ENCODE results near the gene PLXNA2. TPM values are rescaled to one million over a fixed set of nuclear protein-coding genes. Genes with fewer than 3 reads are reported as not detected.

PLXNA2 gene
- total and polyA plus RNA-seq, 2 of the 4 experiments (the other 2 are of a cell fraction): 0.72 to 1.1 TPM

DNA sequence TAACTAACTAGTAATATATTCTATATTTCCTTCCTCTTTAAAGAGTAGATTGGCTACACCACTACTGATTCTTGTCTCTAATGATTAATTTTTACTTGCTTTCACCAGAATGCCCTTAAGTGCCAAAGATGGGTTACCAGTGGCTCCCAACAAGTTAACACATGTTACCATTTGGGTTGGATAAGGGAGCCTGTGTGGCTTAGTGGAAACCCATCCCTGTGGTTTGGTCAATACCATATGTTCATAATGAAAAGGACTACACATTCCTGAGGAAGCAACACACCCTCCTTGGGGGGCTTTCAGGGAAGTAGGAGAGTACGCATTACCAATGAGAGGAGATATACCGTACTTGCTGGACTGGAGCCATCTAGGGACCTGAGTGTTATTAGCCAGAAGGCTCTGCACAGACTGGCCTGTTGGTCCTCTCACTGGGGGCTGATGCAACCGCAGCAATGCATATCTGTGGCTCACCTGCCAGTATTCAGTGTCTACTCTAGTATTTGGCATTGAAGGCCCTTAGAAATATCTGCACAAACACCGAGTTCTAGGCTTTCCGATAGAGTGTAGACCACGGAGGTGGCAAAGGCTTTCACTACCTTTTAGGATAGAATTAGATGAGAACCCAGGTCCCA is 29.3 kb upstream of the PLXNA2 start:
- dilution Hi-C loops (cut with HindIII; ENCODE audit: low sequenced_read_pairs, unreplicated experiment) (no loop called here), in situ Hi-C loops (cut with MboI; ENCODE audit: low sequenced_read_pairs) (no loop called here), intact Hi-C loops (cut with micrococcal nuclease) (no loop called here)
- H3K79me1 ChIP-seq (ENCODE audit: low read depth in 1 of 2, low read length in 2 of 2): no peaks in the 10 kb centered on the region
- H3K18ac ChIP-seq (ENCODE audit: low read depth, low read length): no peak overlapping the region
- H2BK120ac ChIP-seq (ENCODE audit: low read depth, low read length): no peak overlapping the region
- TF ChIP-seq MAFK (IDR thresholded peaks at IDR 0.05; ENCODE audit: low read depth, low read length) (no peak), MXI1 (IDR thresholded peaks at IDR 0.05; ENCODE audit: borderline replicate concordance, low read depth, low read length) (no peak), POLR2A (IDR thresholded peaks at IDR 0.05; ENCODE audit: low read depth, low read length) (no peak), BHLHE40 (IDR thresholded peaks at IDR 0.05; ENCODE audit: low read depth, low read length) (no peak), CEBPB (IDR thresholded peaks at IDR 0.05; ENCODE audit: low read depth, low read length) (no peak), FOS (IDR thresholded peaks at IDR 0.05; ENCODE audit: low read depth, low read length) (no peak), NFE2L2 (IDR thresholded peaks at IDR 0.05; ENCODE audit: low read depth, low read length) (no peak), RAD21 (IDR thresholded peaks at IDR 0.05; ENCODE audit: low read length) (no peak), CHD1 (IDR thresholded peaks at IDR 0.05; ENCODE audit: low read depth, low read length) (no peak), RFX5 (IDR thresholded peaks at IDR 0.05; ENCODE audit: low read depth, low read length) (no peak)
- TF ChIP-seq, protein P1, sequence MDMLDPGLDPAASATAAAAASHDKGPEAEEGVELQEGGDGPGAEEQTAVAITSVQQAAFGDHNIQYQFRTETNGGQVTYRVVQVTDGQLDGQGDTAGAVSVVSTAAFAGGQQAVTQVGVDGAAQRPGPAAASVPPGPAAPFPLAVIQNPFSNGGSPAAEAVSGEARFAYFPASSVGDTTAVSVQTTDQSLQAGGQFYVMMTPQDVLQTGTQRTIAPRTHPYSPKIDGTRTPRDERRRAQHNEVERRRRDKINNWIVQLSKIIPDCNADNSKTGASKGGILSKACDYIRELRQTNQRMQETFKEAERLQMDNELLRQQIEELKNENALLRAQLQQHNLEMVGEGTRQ (IDR thresholded peaks at IDR 0.05; ENCODE audit: low read depth, low read length): no peak
- TF ChIP-seq, protein P2, sequence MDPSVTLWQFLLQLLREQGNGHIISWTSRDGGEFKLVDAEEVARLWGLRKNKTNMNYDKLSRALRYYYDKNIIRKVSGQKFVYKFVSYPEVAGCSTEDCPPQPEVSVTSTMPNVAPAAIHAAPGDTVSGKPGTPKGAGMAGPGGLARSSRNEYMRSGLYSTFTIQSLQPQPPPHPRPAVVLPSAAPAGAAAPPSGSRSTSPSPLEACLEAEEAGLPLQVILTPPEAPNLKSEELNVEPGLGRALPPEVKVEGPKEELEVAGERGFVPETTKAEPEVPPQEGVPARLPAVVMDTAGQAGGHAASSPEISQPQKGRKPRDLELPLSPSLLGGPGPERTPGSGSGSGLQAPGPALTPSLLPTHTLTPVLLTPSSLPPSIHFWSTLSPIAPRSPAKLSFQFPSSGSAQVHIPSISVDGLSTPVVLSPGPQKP (IDR thresholded peaks at IDR 0.05; ENCODE audit: borderline replicate concordance, low read depth, low read length): no peak
- H2AK9ac ChIP-seq (replicated peaks; ENCODE audit: low read depth, low read length, poor library complexity): no peak overlapping the region
- H3K9me3 ChIP-seq (ENCODE audit: control insufficient read depth, insufficient read depth, low read length): no peaks in the 10 kb centered on the region
- H4K5ac ChIP-seq (ENCODE audit: low read depth, low read length): no peak overlapping the region
- POLR2A ChIA-PET (ENCODE audit: unreplicated experiment): no interaction called here
- CTCF ChIA-PET: no interaction called here
- no peak overlapping the region for H3K27ac ChIP-seq (ENCODE audit: insufficient read depth, low read length)
- H4K20me1 ChIP-seq (ENCODE audit: insufficient read depth, low read length): no peaks in the 10 kb centered on the region
- DNase-seq (no peak), ATAC-seq (ENCODE audit: low read depth) (no peak)
- H2BK20ac ChIP-seq (ENCODE audit: low read depth, low read length): no peak overlapping the region
- WGBS, 2 experiments (ENCODE audit: extremely low coverage in 2 of 2, insufficient read length in 1 of 2): 59% methylated on average over 4 of the region's 6 CpGs; no CpG with 5 or more reads in 1 of the 2 experiments
- no TSS peak for BruUV-seq (replicated peaks)
- H3K4ac ChIP-seq (ENCODE audit: low read depth, low read length): no peak overlapping the region
- no peak overlapping the region for H4K8ac ChIP-seq (ENCODE audit: low read depth in 2 of 2, low read length in 2 of 2)
- no peak overlapping the region for H2AFZ ChIP-seq (replicated peaks; ENCODE audit: low read length, poor library complexity)
- no peak overlapping the region for H3K9ac ChIP-seq (ENCODE audit: low read depth, low read length)
- H3K4me1 ChIP-seq (ENCODE audit: control insufficient read depth, insufficient read depth, low read length): no peaks in the 10 kb centered on the region
- no peak overlapping the region for H2BK15ac ChIP-seq (ENCODE audit: low read depth, low read length)
- H3K9me1 ChIP-seq (ENCODE audit: insufficient read depth, low read length): no peaks in the 10 kb centered on the region
- no peak overlapping the region for H3K4me2 ChIP-seq (ENCODE audit: low read depth, low read length)
- H3K56ac ChIP-seq (ENCODE audit: extremely low read depth, insufficient read depth, low read length): no peak overlapping the region
- no peak overlapping the region for H3K14ac ChIP-seq (replicated peaks; ENCODE audit: low read depth, low read length)
- no peak overlapping the region for H2BK5ac ChIP-seq (ENCODE audit: low read depth, low read length, poor library complexity, severe bottlenecking)
- peaks cover 24% of the 10 kb centered on the region for H3K27me3 ChIP-seq (ENCODE audit: control insufficient read depth, insufficient read depth, low read length)
- no peaks in the 10 kb centered on the region for H3K36me3 ChIP-seq (ENCODE audit: control insufficient read depth, insufficient read depth, low read length)
- no peak overlapping the region for H3K23ac ChIP-seq (ENCODE audit: low read depth, low read length)
- H4K91ac ChIP-seq (ENCODE audit: insufficient read depth, low read depth, low read length): no peak overlapping the region
- H3K4me3 ChIP-seq (ENCODE audit: insufficient read depth, low read depth, low read length): no peak overlapping the region
- no peak overlapping the region for H2AK5ac ChIP-seq (ENCODE audit: low read depth, low read length)
